ENCODE results near the gene CFAP46. TPM values are rescaled to one million over a fixed set of nuclear protein-coding genes. Genes with fewer than 3 reads are reported as not detected.

CFAP46 gene
- total RNA-seq, 1 experiment from 2014 or later, result 3.3 TPM

GRCh38 chr10:132944510-132944909 lies 2.1 kb upstream of the CFAP46 start:
- no peak overlapping the region for H3K4me3 Mint-ChIP-seq
- no peak overlapping the region for H3K27ac Mint-ChIP-seq
- ChIA-PET POLR2A (no interaction called here), CTCF (no interaction called here)
- H3K4me1 Mint-ChIP-seq, result peaks cover 9% of the 10 kb centered on the region
- DNase-seq (ENCODE audit: low spot score), result no peak
- ATAC-seq, result no peak
- no peaks in the 10 kb centered on the region for H3K36me3 Mint-ChIP-seq
- H3K9me3 Mint-ChIP-seq, result peaks cover 5% of the 10 kb centered on the region
- H3K27me3 Mint-ChIP-seq (ENCODE audit: low read depth), result peaks cover 3% of the 10 kb centered on the region; the same call in 1 of the 2 replicates
- TF ChIP-seq MLX (CRISPR knock-in tag; IDR thresholded peaks at IDR 0.05) (no peak), TP53 (CRISPR knock-in tag; IDR thresholded peaks at IDR 0.05) (no peak), ZNF219 (CRISPR knock-in tag; IDR thresholded peaks at IDR 0.05; ENCODE audit: borderline replicate concordance) (no peak), ZNF671 (CRISPR knock-in tag; IDR thresholded peaks at IDR 0.05) (no peak), MAX (CRISPR knock-in tag; IDR thresholded peaks at IDR 0.05) (no peak), FOXP4 (CRISPR knock-in tag; IDR thresholded peaks at IDR 0.05) (no peak)

- H3K4me1 Mint-ChIP-seq, result peaks cover 9% of the 10 kb centered on the region
- ATAC-seq, result no peak
- DNase-seq (ENCODE audit: low spot score), result no peak
These were observed 1.5 kb upstream of the CFAP46 start for GRCh38 chr10:132943791-132944404.

More at GRCh38 chr10:132943791-132944404, 1.5 kb upstream of the CFAP46 start:
- ChIA-PET POLR2A (no interaction called here), CTCF (interaction anchor here (0.6 kb wide), 1 partner anchor 141 kb away, joined by 3 read pairs; no protein-coding TSS in a partner anchor)
- Mint-ChIP-seq H3K4me3 (no peak overlapping the region), H3K27me3 (ENCODE audit: low read depth) (peaks cover 3% of the 10 kb centered on the region; the same call in 1 of the 2 replicates), H3K9me3 (peaks cover 5% of the 10 kb centered on the region), H3K36me3 (no peaks in the 10 kb centered on the region), H3K27ac (no peak overlapping the region)
- TF ChIP-seq NR1H2 (CRISPR knock-in tag; IDR thresholded peaks at IDR 0.05) (no peak), SOX15 (CRISPR knock-in tag; IDR thresholded peaks at IDR 0.05) (no peak), TP53 (CRISPR knock-in tag; IDR thresholded peaks at IDR 0.05) (no peak), GRHL2 (CRISPR knock-in tag; IDR thresholded peaks at IDR 0.05; ENCODE audit: insufficient replicate concordance, severe bottlenecking) (no peak), AFF4 (CRISPR knock-in tag; IDR thresholded peaks at IDR 0.05; ENCODE audit: borderline replicate concordance) (no peak), CREB1 (CRISPR knock-in tag; IDR thresholded peaks at IDR 0.05) (no peak), ARID4B (CRISPR knock-in tag; IDR thresholded peaks at IDR 0.05; ENCODE audit: borderline replicate concordance) (no peak), ZNF219 (CRISPR knock-in tag; IDR thresholded peaks at IDR 0.05; ENCODE audit: borderline replicate concordance) (no peak), NFE2L1 (CRISPR knock-in tag; IDR thresholded peaks at IDR 0.05) (no peak), ATF2 (CRISPR knock-in tag; IDR thresholded peaks at IDR 0.05; ENCODE audit: borderline replicate concordance, low read depth) (no peak), CREM (CRISPR knock-in tag; IDR thresholded peaks at IDR 0.05) (no peak), ZNF263 (CRISPR knock-in tag; IDR thresholded peaks at IDR 0.05; ENCODE audit: low read depth) (no peak), FOXJ3 (CRISPR knock-in tag; IDR thresholded peaks at IDR 0.05; ENCODE audit: borderline replicate concordance) (no peak), ZNF138 (CRISPR knock-in tag; conservative IDR thresholded peaks at IDR 0.05) (no peak), ATF3 (CRISPR knock-in tag; conservative IDR thresholded peaks at IDR 0.05) (no peak), FOXK1 (CRISPR knock-in tag; IDR thresholded peaks at IDR 0.05) (no peak)
